IMR-90 (cell line): ENCODE measurements around the gene PRKAG2. TPM values are rescaled to one million over a fixed set of nuclear protein-coding genes. Genes with fewer than 3 reads are reported as not detected.

Experiments used
- ATAC-seq: fragments of 200-7000 bp; cut with Tn5 transposase; 2 replicates; pipeline ENCODE4 v1.9.1; 2020; ENCODE audit warnings: low read depth, mild to moderate bottlenecking, moderate library complexity
- BruUV-seq: library from RNA; stranded (reverse); fragments of 400-500 nt; replicated peaks from 2 replicates; lab custom pipeline; 2021; lab: Mats Ljungman, UMichigan
- CTCF ChIA-PET: fragments of 300-600 bp; formaldehyde crosslinking; extraction: SDS; loops from one replicate; lab custom pipeline; 2021; ENCODE audit warnings: antibody characterized with exemption; lab: Yijun Ruan, JAX
- POLR2A ChIA-PET: fragments of 300-600 bp; sonication (Branson Sonifier 250); formaldehyde crosslinking; loops from one replicate; lab custom pipeline; 2022; ENCODE audit warnings: antibody characterized with exemption; ENCODE audit not compliant: unreplicated experiment; lab: Charles Lee
- DNase-seq: peaks from one replicate; pipeline ENCODE4 v3.0.0; 2013
- H2AFZ ChIP-seq: replicated peaks from 2 replicates; pipeline ENCODE3; 2013; ENCODE audit warnings: low read length, mild to moderate bottlenecking; ENCODE audit not compliant: poor library complexity
- H2AK5ac ChIP-seq: 2 replicates; pipeline ENCODE4 v1.6.1; 2013; ENCODE audit warnings: low read depth, low read length, inconsistent platforms
- H2AK9ac ChIP-seq: replicated peaks from 2 replicates; pipeline ENCODE3; 2013; ENCODE audit warnings: mild to moderate bottlenecking, low read depth, low read length, moderate library complexity; ENCODE audit not compliant: poor library complexity
- H2BK120ac ChIP-seq: 2 replicates; pipeline ENCODE4 v1.6.1; 2013; ENCODE audit warnings: low read depth, low read length, inconsistent platforms
- H2BK15ac ChIP-seq: 3 replicates; pipeline ENCODE4 v1.6.1; 2013; ENCODE audit warnings: low read depth, low read length, inconsistent platforms
- H2BK20ac ChIP-seq: 2 replicates; pipeline ENCODE4 v1.6.1; 2013; ENCODE audit warnings: low read depth, mild to moderate bottlenecking, inconsistent platforms, low read length, moderate library complexity
- H2BK5ac ChIP-seq: 2 replicates; pipeline ENCODE4 v1.6.1; 2013; ENCODE audit warnings: mild to moderate bottlenecking, low read depth, low read length, inconsistent platforms; ENCODE audit not compliant: poor library complexity, severe bottlenecking
- H3K14ac ChIP-seq: replicated peaks from 2 replicates; pipeline ENCODE4 v1.6.1; 2013; ENCODE audit warnings: low read depth, low read length, inconsistent platforms
- H3K18ac ChIP-seq: 2 replicates; pipeline ENCODE4 v1.6.1; 2013; ENCODE audit warnings: low read depth, low read length, control low read depth
- H3K23ac ChIP-seq: 2 replicates; pipeline ENCODE4 v1.6.1; 2013; ENCODE audit warnings: low read depth, low read length, inconsistent platforms
- H3K27ac ChIP-seq: 2 replicates; pipeline ENCODE4 v1.5.1; 2013; ENCODE audit warnings: mild to moderate bottlenecking, control low read depth, low read length; ENCODE audit not compliant: insufficient read depth
- H3K27me3 ChIP-seq: 2 replicates; pipeline ENCODE4 v1.6.1; 2013; ENCODE audit warnings: low read length; ENCODE audit not compliant: control insufficient read depth, insufficient read depth
- H3K36me3 ChIP-seq: 2 replicates; pipeline ENCODE4 v1.6.1; 2013; ENCODE audit warnings: low read length, mixed read lengths; ENCODE audit not compliant: control insufficient read depth, insufficient read depth
- H3K4ac ChIP-seq: 2 replicates; pipeline ENCODE4 v1.6.1; 2013; ENCODE audit warnings: low read depth, low read length, inconsistent platforms
- H3K4me1 ChIP-seq: 2 replicates; pipeline ENCODE4 v1.6.1; 2013; ENCODE audit warnings: low read length, mixed read lengths; ENCODE audit not compliant: control insufficient read depth, insufficient read depth
- H3K4me2 ChIP-seq: 2 replicates; pipeline ENCODE4 v1.6.1; 2013; ENCODE audit warnings: low read depth, mild to moderate bottlenecking, control low read depth, low read length, moderate library complexity
- H3K4me3 ChIP-seq: 2 replicates; pipeline ENCODE4 v1.5.1; 2013; ENCODE audit warnings: low read depth, mild to moderate bottlenecking, control low read depth, low read length, moderate library complexity; ENCODE audit not compliant: insufficient read depth
- H3K56ac ChIP-seq: 2 replicates; pipeline ENCODE4 v1.6.1; 2013; ENCODE audit warnings: low read length, inconsistent platforms; ENCODE audit not compliant: insufficient read depth; ENCODE audit errors: extremely low read depth
- H3K79me1 ChIP-seq, 2 experiments: 2 replicates each; pipeline ENCODE4 v1.6.1; 2013; ENCODE audit warnings: low read length in 2 of 2, inconsistent platforms in 1 of 2, low read depth in 1 of 2
- H3K9ac ChIP-seq: 2 replicates; pipeline ENCODE4 v1.6.1; 2013; ENCODE audit warnings: low read depth, low read length, control low read depth
- H3K9me1 ChIP-seq: 2 replicates; pipeline ENCODE4 v1.6.1; 2013; ENCODE audit warnings: low read length, inconsistent platforms; ENCODE audit not compliant: insufficient read depth
- H3K9me3 ChIP-seq: 2 replicates; pipeline ENCODE4 v1.6.1; 2013; ENCODE audit warnings: low read length; ENCODE audit not compliant: control insufficient read depth, insufficient read depth
- H4K20me1 ChIP-seq: 2 replicates; pipeline ENCODE4 v1.6.1; 2013; ENCODE audit warnings: low read length, inconsistent platforms; ENCODE audit not compliant: insufficient read depth
- H4K5ac ChIP-seq: 2 replicates; pipeline ENCODE4 v1.6.1; 2013; ENCODE audit warnings: mild to moderate bottlenecking, low read depth, low read length, control low read depth
- H4K8ac ChIP-seq, 2 experiments: 2 replicates each; pipeline ENCODE4 v1.6.1; 2013; ENCODE audit warnings: low read depth in 2 of 2, low read length in 2 of 2, control low read depth in 1 of 2, inconsistent platforms in 1 of 2
- H4K91ac ChIP-seq: 2 replicates; pipeline ENCODE4 v1.6.1; 2013; ENCODE audit warnings: low read depth, low read length, inconsistent platforms; ENCODE audit not compliant: insufficient read depth
- BHLHE40 ChIP-seq: fragments of 150-350 bp; IDR thresholded peaks from 2 replicates; pipeline ENCODE4 v1.6.1; 2016; ENCODE audit warnings: mild to moderate bottlenecking, low read depth, low read length
- RFX5 ChIP-seq: IDR thresholded peaks from 2 replicates; pipeline ENCODE4 v1.8.0; 2012; ENCODE audit warnings: low read depth, mild to moderate bottlenecking, low read length, moderate library complexity
- WGBS, 2 experiments: methylation state at CpG; one replicate each; pipeline versions ENCODE4 v1.1.5 to v1.1.7; 2013; ENCODE audit warnings: missing lambda C conversion rate in 2 of 2; ENCODE audit not compliant: insufficient read length in 1 of 2; ENCODE audit errors: extremely low coverage in 2 of 2; 5-methylcytosine and 5-hydroxymethylcytosine counted together
- dilution Hi-C: fragments of 300-500 bp; cut with HindIII; formaldehyde crosslinking; loops from one replicate; pipeline ENCODE4 v1.14.3; 2018; ENCODE audit warnings: low sequenced_read_pairs; ENCODE audit not compliant: unreplicated experiment
- in situ Hi-C: fragments of 300-500 bp; cut with MboI; formaldehyde crosslinking; loops from 3 replicates; pipeline ENCODE4 v1.14.3; 2019; ENCODE audit warnings: low sequenced_read_pairs, inconsistent platforms, mixed read lengths
- intact Hi-C: fragments of 100-400 bp; cut with micrococcal nuclease; formaldehyde crosslinking; loops from 2 replicates; pipeline ENCODE4 v1.10.0; 2022
- polyA plus RNA-seq, 3 experiments: library from polyadenylated mRNA; depleted of rRNA; stranded (reverse); fragments of >200 nt; gene quantifications; 2 replicates each; pipeline ENCODE4 v1.2.3, GENCODE V29; 2012; ENCODE audit warnings: low replicate concordance in 1 of 3
- total RNA-seq: library from RNA; depleted of rRNA; stranded (reverse); fragments of >200 nt; gene quantifications from 2 replicates; pipeline ENCODE4 v1.2.3, GENCODE V29; 2012
- TF ChIP-seq, protein P1 (sequence below): fragments of 150-350 bp; IDR thresholded peaks from 2 replicates; pipeline ENCODE4 v1.6.1; 2016; ENCODE audit warnings: low read depth, mild to moderate bottlenecking, low read length, moderate library complexity, borderline replicate concordance

PRKAG2 gene
- total and polyA plus RNA-seq, 2 of the 4 experiments (the other 2 are of a cell fraction), result 15.4 to 21.6 TPM

DNA sequence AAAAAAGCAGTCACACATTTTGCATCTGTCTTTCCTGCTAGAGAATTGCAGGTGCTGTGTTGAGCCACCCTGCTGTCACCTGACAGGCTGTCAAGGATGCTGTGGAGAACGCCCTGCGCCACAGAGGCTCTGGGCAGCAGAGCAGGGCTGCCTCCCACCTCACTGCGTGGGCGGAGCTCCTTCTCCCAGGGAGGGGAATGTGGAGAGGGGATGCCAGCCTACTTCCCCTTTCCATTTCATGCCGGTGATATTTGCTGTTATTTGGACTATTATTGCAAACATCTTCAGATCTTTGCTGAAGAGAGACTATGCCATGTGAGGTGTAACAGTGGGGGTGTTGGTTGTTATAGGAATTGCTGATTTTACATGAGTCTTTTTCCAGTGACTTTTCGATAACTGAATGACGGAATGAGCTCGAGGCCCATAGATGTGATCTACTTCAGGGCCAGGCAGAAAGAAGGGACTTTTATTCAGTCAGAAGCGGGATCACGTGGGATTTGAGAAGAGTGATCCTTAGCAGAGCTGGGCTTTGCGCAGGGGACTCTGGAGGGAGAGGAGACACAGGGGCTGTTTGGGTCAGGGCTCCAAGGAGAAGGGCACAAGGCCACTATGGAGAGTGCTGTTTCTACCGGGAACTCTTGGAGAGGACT is 13.6 kb upstream of the PRKAG2 start:
- ATAC-seq (no peak), DNase-seq (no peak)
- in situ Hi-C loops (no loop called here), intact Hi-C loops (no loop called here), dilution Hi-C loops (no loop called here)
- Histone ChIP-seq H3K4me3 (no peak overlapping the region), H2AK9ac (no peak overlapping the region), H3K9me1 (peaks cover 3% of the 10 kb centered on the region; the same call in 1 of the 2 replicates), H3K56ac (no peak overlapping the region), H4K20me1 (no peaks in the 10 kb centered on the region), H2AFZ (no peak overlapping the region), H3K23ac (no peak overlapping the region), H3K9me3 (no peaks in the 10 kb centered on the region), H4K5ac (no peak overlapping the region), H4K91ac (no peak overlapping the region), H3K4ac (no peak overlapping the region), H3K14ac (no peak overlapping the region), H3K18ac (no peak overlapping the region), H3K79me1 (no peaks in the 10 kb centered on the region), H2AK5ac (no peak overlapping the region), H3K27me3 (peaks cover 48% of the 10 kb centered on the region), H3K9ac (no peak overlapping the region), H2BK5ac (no peak overlapping the region), H4K8ac (no peak overlapping the region), H3K27ac (no peak overlapping the region), H3K4me1 (peaks cover 3% of the 10 kb centered on the region; the same call in 1 of the 2 replicates), H2BK20ac (no peak overlapping the region), H3K36me3 (no peaks in the 10 kb centered on the region), H2BK120ac (no peak overlapping the region), H2BK15ac (no peak overlapping the region), H3K4me2 (no peak overlapping the region)
- BruUV-seq, result no TSS peak
- 75% methylated on average over 6 of the region's 12 CpGs; no CpG with 5 or more reads in 1 of the 2 experiments for WGBS, 2 experiments
- POLR2A ChIA-PET, result no interaction called here
- TF ChIP-seq BHLHE40 (no peak), RFX5 (no peak)
- TF ChIP-seq, protein P1, sequence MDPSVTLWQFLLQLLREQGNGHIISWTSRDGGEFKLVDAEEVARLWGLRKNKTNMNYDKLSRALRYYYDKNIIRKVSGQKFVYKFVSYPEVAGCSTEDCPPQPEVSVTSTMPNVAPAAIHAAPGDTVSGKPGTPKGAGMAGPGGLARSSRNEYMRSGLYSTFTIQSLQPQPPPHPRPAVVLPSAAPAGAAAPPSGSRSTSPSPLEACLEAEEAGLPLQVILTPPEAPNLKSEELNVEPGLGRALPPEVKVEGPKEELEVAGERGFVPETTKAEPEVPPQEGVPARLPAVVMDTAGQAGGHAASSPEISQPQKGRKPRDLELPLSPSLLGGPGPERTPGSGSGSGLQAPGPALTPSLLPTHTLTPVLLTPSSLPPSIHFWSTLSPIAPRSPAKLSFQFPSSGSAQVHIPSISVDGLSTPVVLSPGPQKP, result no peak
- CTCF ChIA-PET, result no interaction called here
